SJCRH30 (cell line): Measurements from ENCODE around the gene AMPD3. TPM values are rescaled to one million over a fixed set of nuclear protein-coding genes. Genes with fewer than 3 reads are reported as not detected.
A peak's percentile ranks its signal among the peaks of the same experiment; 100 is the strongest.

Experiments
- DNase-seq, 2 experiments: peaks; one replicate each; pipeline ENCODE4 v3.0.0-alpha.2; 2015 to 2020
- H3K27ac ChIP-seq: fragments of 250-450 bp; sonication (Bioruptor Pico); 2 replicates; pipeline ENCODE4 v1.5.1; 2020; ENCODE audit warnings: mild to moderate bottlenecking, moderate library complexity
- H3K27me3 ChIP-seq: fragments of 250-450 bp; sonication (Bioruptor Pico); 2 replicates; pipeline ENCODE4 v1.5.1; 2020; ENCODE audit warnings: mild to moderate bottlenecking, moderate library complexity
- H3K36me3 ChIP-seq: fragments of 250-450 bp; sonication (Bioruptor Pico); 2 replicates; pipeline ENCODE4 v1.5.1; 2020; ENCODE audit warnings: mild to moderate bottlenecking, moderate library complexity
- H3K4me1 ChIP-seq: fragments of 250-450 bp; sonication (Bioruptor Pico); 2 replicates; pipeline ENCODE4 v1.5.1; 2020; ENCODE audit warnings: mild to moderate bottlenecking, moderate library complexity
- H3K4me3 ChIP-seq: fragments of 250-450 bp; sonication (Bioruptor Pico); 2 replicates; pipeline ENCODE4 v1.5.1; 2020; ENCODE audit warnings: mild to moderate bottlenecking, moderate library complexity
- H3K9me3 ChIP-seq: fragments of 250-450 bp; sonication (Bioruptor Pico); replicated peaks from 2 replicates; pipeline ENCODE4 v1.5.1; 2020; ENCODE audit warnings: mild to moderate bottlenecking, moderate library complexity
- total RNA-seq: library from RNA; depleted of rRNA; stranded (reverse); fragments of >200 nt; shearing (Covaris generic); gene quantifications from 2 replicates; pipeline ENCODE4 v1.2.3, GENCODE V29; 2014; rRNA removed

AMPD3 gene
- total RNA-seq, result 14.7 and 14.9 TPM in 2 replicates

GRCh38 chr11:10454878-10455631 lies at the start of gene AMPD3:
Gene AMPD3 (plus strand): TSS chr11:10455264. CDS start chr11:10461520, 6,256 bp downstream.
- Histone ChIP-seq H3K27ac (peak within 1 kb of the TSS; percentile 87), H3K9me3 (no peaks in the 10 kb centered on the region), H3K36me3 (no peaks in the 10 kb centered on the region), H3K4me1 (peaks cover 11% of the 10 kb centered on the region), H3K4me3 (peak within 1 kb of the TSS; percentile 57), H3K27me3 (no peaks in the 10 kb centered on the region)
- DNase-seq, result peak; percentile 92 to 96

- no peaks in the 10 kb centered on the region for H3K36me3 ChIP-seq
- peaks cover 5% of the 10 kb centered on the region; the same call in 1 of the 2 replicates for H3K4me1 ChIP-seq
- peak; percentile 86 to 91 for DNase-seq
- no peak overlapping the region for H3K4me3 ChIP-seq
- no peaks in the 10 kb centered on the region for H3K9me3 ChIP-seq
- no peaks in the 10 kb centered on the region for H3K27me3 ChIP-seq
- H3K27ac ChIP-seq, result no peak overlapping the region
Observed at GRCh38 chr11:10405865-10406592, 49.0 kb upstream of the AMPD3 start.

- H3K27ac ChIP-seq, result no peak overlapping the region
- H3K27me3 ChIP-seq, result no peaks in the 10 kb centered on the region
- DNase-seq, result no peak
Observed at GRCh38 chr11:10407055-10407454, 48.0 kb upstream of the AMPD3 start.

GRCh38 chr11:10407749-10408685 lies 47.0 kb upstream of the AMPD3 start:
- no peaks in the 10 kb centered on the region for H3K36me3 ChIP-seq
- no peaks in the 10 kb centered on the region for H3K27me3 ChIP-seq
- peaks cover 5% of the 10 kb centered on the region; the same call in 1 of the 2 replicates for H3K4me1 ChIP-seq
- no peaks in the 10 kb centered on the region for H3K9me3 ChIP-seq
- DNase-seq, result no peak
- H3K4me3 ChIP-seq, result no peak overlapping the region
- H3K27ac ChIP-seq, result no peak overlapping the region

More at GRCh38 chr11:10407055-10407454, 48.0 kb upstream of the AMPD3 start:
- H3K4me1 ChIP-seq, result peaks cover 5% of the 10 kb centered on the region; the same call in 1 of the 2 replicates
- H3K4me3 ChIP-seq, result no peak overlapping the region
- no peaks in the 10 kb centered on the region for H3K9me3 ChIP-seq
- H3K36me3 ChIP-seq, result no peaks in the 10 kb centered on the region

- no peak overlapping the region for H3K27ac ChIP-seq
- H3K4me1 ChIP-seq, result peaks cover 5% of the 10 kb centered on the region; the same call in 1 of the 2 replicates
- DNase-seq, result no peak
- no peaks in the 10 kb centered on the region for H3K36me3 ChIP-seq
- no peak overlapping the region for H3K4me3 ChIP-seq
- H3K9me3 ChIP-seq, result no peaks in the 10 kb centered on the region
- no peaks in the 10 kb centered on the region for H3K27me3 ChIP-seq
Observed at GRCh38 chr11:10409207-10409661, 45.8 kb upstream of the AMPD3 start.

GRCh38 chr11:10410106-10410843 lies 44.8 kb upstream of the AMPD3 start:
- H3K4me3 ChIP-seq, result no peak overlapping the region
- no peaks in the 10 kb centered on the region for H3K27me3 ChIP-seq
- peaks cover 5% of the 10 kb centered on the region; the same call in 1 of the 2 replicates for H3K4me1 ChIP-seq
- no peaks in the 10 kb centered on the region for H3K36me3 ChIP-seq
- H3K9me3 ChIP-seq, result no peaks in the 10 kb centered on the region
- no peak for DNase-seq
- H3K27ac ChIP-seq, result no peak overlapping the region

GRCh38 chr11:10410844-10411200 lies 44.2 kb upstream of the AMPD3 start:
- Histone ChIP-seq H3K36me3 (no peaks in the 10 kb centered on the region), H3K4me3 (no peak overlapping the region), H3K27ac (no peak overlapping the region), H3K27me3 (no peaks in the 10 kb centered on the region), H3K9me3 (no peaks in the 10 kb centered on the region), H3K4me1 (peaks cover 5% of the 10 kb centered on the region; the same call in 1 of the 2 replicates)
- no peak for DNase-seq

- no peak for DNase-seq
- Histone ChIP-seq H3K36me3 (no peaks in the 10 kb centered on the region), H3K27me3 (no peaks in the 10 kb centered on the region), H3K27ac (no peak overlapping the region), H3K9me3 (no peaks in the 10 kb centered on the region), H3K4me1 (no peaks in the 10 kb centered on the region), H3K4me3 (no peak overlapping the region)
Observed at GRCh38 chr11:10412266-10412665, 42.8 kb upstream of the AMPD3 start.

- no peaks in the 10 kb centered on the region for H3K27me3 ChIP-seq
- H3K36me3 ChIP-seq, result no peaks in the 10 kb centered on the region
- DNase-seq, result peak in 1 of 2 experiments; percentile 54
- H3K4me1 ChIP-seq, result no peaks in the 10 kb centered on the region
- no peak overlapping the region for H3K27ac ChIP-seq
- H3K4me3 ChIP-seq, result no peak overlapping the region
- H3K9me3 ChIP-seq, result no peaks in the 10 kb centered on the region
Observed at GRCh38 chr11:10413268-10413667, 41.8 kb upstream of the AMPD3 start.

- H3K4me3 ChIP-seq, result no peak overlapping the region
- H3K9me3 ChIP-seq, result no peaks in the 10 kb centered on the region
- DNase-seq, result no peak
- no peaks in the 10 kb centered on the region for H3K4me1 ChIP-seq
- H3K27ac ChIP-seq, result no peak overlapping the region
- no peaks in the 10 kb centered on the region for H3K27me3 ChIP-seq
- no peaks in the 10 kb centered on the region for H3K36me3 ChIP-seq
Observed at GRCh38 chr11:10414181-10414580, 40.9 kb upstream of the AMPD3 start.

GRCh38 chr11:10414659-10415058 lies 40.4 kb upstream of the AMPD3 start:
- no peaks in the 10 kb centered on the region for H3K27me3 ChIP-seq
- H3K36me3 ChIP-seq, result no peaks in the 10 kb centered on the region
- DNase-seq, result no peak
- H3K4me3 ChIP-seq, result no peak overlapping the region
- H3K4me1 ChIP-seq, result no peaks in the 10 kb centered on the region
- H3K9me3 ChIP-seq, result no peaks in the 10 kb centered on the region
- H3K27ac ChIP-seq, result no peak overlapping the region

- H3K4me3 ChIP-seq, result no peak overlapping the region
- no peaks in the 10 kb centered on the region for H3K27me3 ChIP-seq
- H3K27ac ChIP-seq, result no peak overlapping the region
- no peaks in the 10 kb centered on the region for H3K36me3 ChIP-seq
- DNase-seq, result no peak
- H3K4me1 ChIP-seq, result no peaks in the 10 kb centered on the region
- no peaks in the 10 kb centered on the region; the same call in 1 of the 2 replicates for H3K9me3 ChIP-seq
Observed at GRCh38 chr11:10415817-10416392, 39.2 kb upstream of the AMPD3 start.

GRCh38 chr11:10418259-10418949 lies 36.7 kb upstream of the AMPD3 start:
- no peak for DNase-seq
- Histone ChIP-seq H3K27me3 (no peaks in the 10 kb centered on the region), H3K4me3 (no peak overlapping the region), H3K4me1 (no peaks in the 10 kb centered on the region), H3K27ac (no peak overlapping the region), H3K36me3 (no peaks in the 10 kb centered on the region), H3K9me3 (no peaks in the 10 kb centered on the region; the same call in 1 of the 2 replicates)
